ENCODE measurements around the gene SAP25. TPM values are rescaled to one million over a fixed set of nuclear protein-coding genes. Genes with fewer than 3 reads are reported as not detected.

Gene SAP25
- total and polyA plus RNA-seq, 2 of the 8 experiments (the other 6 are each of a cell fraction or from before 2014, with no cell fraction given) = 3.6 to 5.8 TPM

- TF ChIP-seq KDM1A (IDR thresholded peaks at IDR 0.05; ENCODE audit: borderline replicate concordance, low read length) (no peak), ASH2L (IDR thresholded peaks at IDR 0.05; ENCODE audit: low read length) (no peak), TAF7 (optimal IDR thresholded peaks at IDR 0.05; ENCODE audit: borderline replicate concordance, low read depth, low read length) (no peak), CHD1 (IDR thresholded peaks at IDR 0.05; ENCODE audit: low read depth, low read length) (no peak), EP300 (IDR thresholded peaks at IDR 0.05; ENCODE audit: borderline replicate concordance in 1 of 2, low read depth in 2 of 2, low read length in 2 of 2) (no peak)
Measured at GRCh38 chr7:100606313-100606712, 32.6 kb upstream of the SAP25 start (continued).
